Measurements from ENCODE around the gene GPR61. TPM values are rescaled to one million over a fixed set of nuclear protein-coding genes. Genes with fewer than 3 reads are reported as not detected.
A peak's percentile ranks its signal among the peaks of the same experiment; 100 is the strongest.

The GPR61 gene
- total and polyA plus RNA-seq, 9 of the 15 experiments (the other 6 are each of a cell fraction or from before 2014, with no cell fraction given) = 0.04 to 1.1 (median 0.25) TPM; not detected in 4

GRCh38 chr1:109546311-109547109 lies 6.8 kb downstream of the GPR61 start:
- H3K9me1 ChIP-seq (ENCODE audit: control insufficient read depth, insufficient read depth, low read length) = no peaks in the 10 kb centered on the region
- peak; percentile 99 for FAIRE-seq
- H3K27me3 ChIP-seq (ENCODE audit: control insufficient read depth in 2 of 2, insufficient read depth in 2 of 2, low read length in 2 of 2) = peaks cover 0 to under 1% of the 10 kb centered on the region in 2 experiments; a peak in 1 of 5 replicates
- H3K9me3 ChIP-seq (replicated peaks; ENCODE audit: control insufficient read depth, insufficient read depth, low read depth, low read length) = no peaks in the 10 kb centered on the region
- peaks cover 50% of the 10 kb centered on the region for H3K79me2 ChIP-seq (ENCODE audit: control insufficient read depth, insufficient read depth, low read length)
- peak; percentile 91 to 96 (median 94) for DNase-seq (ENCODE audit: extremely low read depth in 1 of 4, low spot score in 3 of 4)
- intact Hi-C loops (cut with micrococcal nuclease) (loop anchor here (1.0 to 5.0 kb wide), 7 partner anchors 71 to 436 kb away; partner anchors contain the start of genes AHCYL1, AMPD2 and GNAT2), in situ Hi-C loops (cut with MboI) (loop anchor here (5.0 kb wide), 3 partner anchors 76 to 441 kb away; partner anchors contain the start of gene EPS8L3)
- no TSS peak for BruUV-seq (replicated peaks)
- peak; percentile 73 for ATAC-seq
- peak overlapping the region; percentile 91 for H3K27ac ChIP-seq (ENCODE audit: extremely low read depth, low read depth, low read length)
- peaks cover 4 to 16% of the 10 kb centered on the region in 2 experiments for H3K4me1 ChIP-seq (replicated peaks in 1 of 2; ENCODE audit: control insufficient read depth in 2 of 2, insufficient read depth in 2 of 2, low read length in 2 of 2)
- peak overlapping the region; percentile 94 for H3K4me2 ChIP-seq (ENCODE audit: insufficient read depth, low read length)
- WGBS (ENCODE audit: insufficient coverage, low coverage, missing lambda C conversion rate) = 3% methylated on average over 5 of the region's 5 CpGs
- peak overlapping the region; percentile 2 to 95; a peak in 3 of 4 replicates for H3K9ac ChIP-seq (ENCODE audit: insufficient read depth in 1 of 2, low read depth in 2 of 2, low read length in 2 of 2)
- CTCF ChIA-PET (ENCODE audit: low intra/inter-chr PET ratio) = interaction anchor here (0.7 to 3.8 kb wide), 10 partner anchors 14 to 438 kb away, joined by 3 to 38 read pairs (median 4); partner anchors contain the start of gene AHCYL1
- H3K4me3 ChIP-seq = peak overlapping the region; percentile 94
- H3K36me3 ChIP-seq (ENCODE audit: control insufficient read depth, insufficient read depth, low read length) = peaks cover 3% of the 10 kb centered on the region; the same call in 2 of the 3 replicates
- peak overlapping the region; percentile 98 for H2AFZ ChIP-seq (ENCODE audit: low read depth, low read length)
- POLR2A ChIA-PET = interaction anchor here (0.5 to 2.4 kb wide), 28 partner anchors 8 to 566 kb away, joined by 3 to 9 read pairs (median 4); partner anchors contain the start of genes AMPD2, ATXN7L2, CYB561D1 and GNAT2
- peaks cover 5% of the 10 kb centered on the region; the same call in 1 of the 2 replicates for H4K20me1 ChIP-seq (replicated peaks; ENCODE audit: control insufficient read depth, insufficient read depth, low read length)
- TF ChIP-seq ETV1 (tag; conservative IDR thresholded peaks at IDR 0.05; ENCODE audit: low read depth) (peak; percentile 37; the same call in 1 of the 2 replicates), FOXK2 (conservative IDR thresholded peaks at IDR 0.05 in 1 of 2, IDR thresholded peaks at IDR 0.05 in 1 of 2; ENCODE audit: low read depth in 2 of 2) (peak; percentile 38 to 58; a peak in 3 of 4 replicates), MAZ (CRISPR knock-in tag; conservative IDR thresholded peaks at IDR 0.05 in 1 of 2, IDR thresholded peaks at IDR 0.05 in 1 of 2) (peak; percentile 43 to 48; a peak in 2 of 4 replicates), MEIS2 (IDR thresholded peaks at IDR 0.05; ENCODE audit: partially characterized antibody) (peak; percentile 92), DEAF1 (CRISPR knock-in tag; IDR thresholded peaks at IDR 0.05) (peak; percentile 93), RBM25 (IDR thresholded peaks at IDR 0.05; ENCODE audit: low read depth, low read length, severe bottlenecking) (no peak), TBL1XR1 (IDR thresholded peaks at IDR 0.05; ENCODE audit: low read length in 2 of 2) (peak in 1 of 2 experiments; percentile 71; a peak in 2 of 4 replicates)
- TF ChIP-seq, protein P1, sequence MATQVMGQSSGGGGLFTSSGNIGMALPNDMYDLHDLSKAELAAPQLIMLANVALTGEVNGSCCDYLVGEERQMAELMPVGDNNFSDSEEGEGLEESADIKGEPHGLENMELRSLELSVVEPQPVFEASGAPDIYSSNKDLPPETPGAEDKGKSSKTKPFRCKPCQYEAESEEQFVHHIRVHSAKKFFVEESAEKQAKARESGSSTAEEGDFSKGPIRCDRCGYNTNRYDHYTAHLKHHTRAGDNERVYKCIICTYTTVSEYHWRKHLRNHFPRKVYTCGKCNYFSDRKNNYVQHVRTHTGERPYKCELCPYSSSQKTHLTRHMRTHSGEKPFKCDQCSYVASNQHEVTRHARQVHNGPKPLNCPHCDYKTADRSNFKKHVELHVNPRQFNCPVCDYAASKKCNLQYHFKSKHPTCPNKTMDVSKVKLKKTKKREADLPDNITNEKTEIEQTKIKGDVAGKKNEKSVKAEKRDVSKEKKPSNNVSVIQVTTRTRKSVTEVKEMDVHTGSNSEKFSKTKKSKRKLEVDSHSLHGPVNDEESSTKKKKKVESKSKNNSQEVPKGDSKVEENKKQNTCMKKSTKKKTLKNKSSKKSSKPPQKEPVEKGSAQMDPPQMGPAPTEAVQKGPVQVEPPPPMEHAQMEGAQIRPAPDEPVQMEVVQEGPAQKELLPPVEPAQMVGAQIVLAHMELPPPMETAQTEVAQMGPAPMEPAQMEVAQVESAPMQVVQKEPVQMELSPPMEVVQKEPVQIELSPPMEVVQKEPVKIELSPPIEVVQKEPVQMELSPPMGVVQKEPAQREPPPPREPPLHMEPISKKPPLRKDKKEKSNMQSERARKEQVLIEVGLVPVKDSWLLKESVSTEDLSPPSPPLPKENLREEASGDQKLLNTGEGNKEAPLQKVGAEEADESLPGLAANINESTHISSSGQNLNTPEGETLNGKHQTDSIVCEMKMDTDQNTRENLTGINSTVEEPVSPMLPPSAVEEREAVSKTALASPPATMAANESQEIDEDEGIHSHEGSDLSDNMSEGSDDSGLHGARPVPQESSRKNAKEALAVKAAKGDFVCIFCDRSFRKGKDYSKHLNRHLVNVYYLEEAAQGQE (IDR thresholded peaks at IDR 0.05; ENCODE audit: borderline replicate concordance) = peak; percentile 92; the same call in 1 of the 2 replicates
- TF ChIP-seq, protein P1 (CRISPR knock-in tag; IDR thresholded peaks at IDR 0.05; ENCODE audit: low read depth) = no peak

Data from K562 (cell line).